ENCODE measurements around the gene RAD23B. TPM values are rescaled to one million over a fixed set of nuclear protein-coding genes. Genes with fewer than 3 reads are reported as not detected.

The RAD23B gene
- total RNA-seq, 1 donor from 2014 or later, result 85.6 TPM

- DNase-seq (ENCODE audit: extremely low read depth, low read depth, low spot score), result peak; percentile 7
Observed at GRCh38 chr9:107368696-107369095, 85.6 kb downstream of the RAD23B start.

GRCh38 chr9:107373809-107374208 is 90.7 kb downstream of the RAD23B start:
- no peak for DNase-seq (ENCODE audit: extremely low read depth, low read depth, low spot score)

DNA sequence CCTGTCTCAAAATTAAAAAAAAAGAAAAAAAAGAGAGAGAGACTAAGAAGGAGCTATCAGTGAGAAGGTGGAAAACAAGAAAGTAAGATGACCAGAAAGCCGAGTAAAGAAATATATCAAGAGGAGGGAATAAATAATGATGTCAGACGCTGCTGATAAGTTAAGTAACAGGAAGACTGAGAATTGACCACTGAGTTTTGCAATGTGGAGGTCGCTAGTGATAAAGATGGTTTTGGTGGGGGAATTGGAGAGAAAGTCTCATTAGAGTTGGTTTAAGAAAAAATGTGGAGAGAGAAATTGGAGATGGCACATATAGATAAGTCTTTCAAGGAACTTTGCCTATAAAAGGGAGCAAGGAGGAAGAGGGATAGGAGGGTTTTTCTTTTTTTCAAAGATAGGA is 91.9 kb downstream of the RAD23B start:
- DNase-seq (ENCODE audit: extremely low read depth, low read depth, low spot score), result no peak

DNA sequence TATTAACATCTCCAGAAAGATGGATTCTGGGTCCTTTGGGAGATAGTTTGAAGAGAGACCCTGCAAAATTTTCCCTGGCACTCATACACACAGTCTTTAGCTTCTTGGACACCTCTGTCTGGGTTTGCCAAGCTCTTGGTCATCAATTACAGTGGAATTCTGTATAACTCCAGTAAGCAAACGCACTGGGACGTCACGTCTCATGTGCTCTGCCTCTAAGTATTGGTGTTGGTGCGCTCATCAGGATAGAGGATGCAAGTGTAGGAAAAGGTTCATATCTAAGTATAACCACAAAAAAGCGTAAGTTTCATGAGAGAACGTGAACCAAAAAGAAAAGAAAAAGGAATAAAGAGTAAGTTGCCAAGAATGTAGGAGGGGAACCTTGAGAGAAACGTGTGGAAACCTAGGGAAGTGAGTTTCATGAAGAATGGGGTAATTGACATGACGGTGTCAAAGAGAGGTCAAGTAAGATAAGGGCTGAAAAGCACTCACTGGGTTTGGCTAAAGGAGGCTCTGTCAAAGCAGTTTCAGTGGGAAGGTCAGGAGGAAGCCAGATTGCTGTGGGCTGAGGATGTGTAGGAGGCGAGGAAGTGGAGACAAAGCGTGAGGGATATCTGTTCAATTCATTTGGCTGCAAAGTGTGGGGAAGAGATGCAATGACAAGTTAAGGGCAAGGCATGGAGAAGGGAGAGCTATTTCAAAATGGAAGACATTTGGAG is 92.7 kb downstream of the RAD23B start:
- DNase-seq (ENCODE audit: extremely low read depth, low read depth, low spot score), result no peak

- DNase-seq (ENCODE audit: extremely low read depth, low read depth, low spot score), result no peak
Observed at GRCh38 chr9:107378006-107378405, 94.9 kb downstream of the RAD23B start.

Other genes with a start within 250 kb of the RAD23B start
- 3.5 and 10.3 TPM in 2 replicates for gene KLF4, start 206.5 kb downstream of the RAD23B start, total RNA-seq